Smooth muscle cell (in vitro differentiated cells): ENCODE results near the gene PATE2. TPM values are rescaled to one million over a fixed set of nuclear protein-coding genes. Genes with fewer than 3 reads are reported as not detected.

Source experiments
- DNase-seq: peaks from one replicate; lab custom pipeline; 2025; ENCODE audit not compliant: unreplicated experiment; lab: John Stamatoyannopoulos, UW
- H2AFZ ChIP-seq: fragments of 200-600 bp; sonication (generic); 2 replicates; pipeline ENCODE4 v1.6.0; 2016; ENCODE audit warnings: antibody characterized with exemption, low read depth, mild to moderate bottlenecking
- H3F3A ChIP-seq: fragments of 200-600 bp; sonication (generic); 2 replicates; pipeline ENCODE4 v1.6.0; 2017; ENCODE audit warnings: antibody characterized with exemption, low read depth
- H3K27ac ChIP-seq: fragments of 200-600 bp; sonication (generic); 2 replicates; pipeline ENCODE4 v1.5.1; 2016; ENCODE audit warnings: low read depth, mild to moderate bottlenecking
- H3K27me3 ChIP-seq: fragments of 200-600 bp; sonication (generic); 2 replicates; pipeline ENCODE4 v1.6.1; 2016; ENCODE audit warnings: low read depth, mild to moderate bottlenecking
- H3K36me3 ChIP-seq: fragments of 200-600 bp; sonication (generic); 2 replicates; pipeline ENCODE4 v1.5.1; 2016; ENCODE audit warnings: low read depth
- H3K4me1 ChIP-seq: fragments of 200-600 bp; sonication (generic); 2 replicates; pipeline ENCODE4 v1.5.1; 2016; ENCODE audit warnings: low read depth
- H3K4me2 ChIP-seq: fragments of 200-600 bp; sonication (generic); 2 replicates; pipeline ENCODE4 v1.6.0; 2016; ENCODE audit warnings: mild to moderate bottlenecking
- H3K4me3 ChIP-seq: fragments of 200-600 bp; sonication (generic); 2 replicates; pipeline ENCODE4 v1.5.1; 2016; ENCODE audit warnings: mild to moderate bottlenecking
- H3K79me2 ChIP-seq: fragments of 200-600 bp; sonication (generic); 2 replicates; pipeline ENCODE4 v1.6.0; 2016; ENCODE audit warnings: low read depth, mild to moderate bottlenecking
- H3K9ac ChIP-seq: fragments of 200-600 bp; sonication (generic); 2 replicates; pipeline ENCODE4 v1.6.0; 2016; ENCODE audit warnings: low read depth
- H3K9me3 ChIP-seq: fragments of 200-600 bp; sonication (generic); replicated peaks from 2 replicates; pipeline ENCODE4 v1.5.1; 2016; ENCODE audit warnings: low read depth
- H4K20me1 ChIP-seq: fragments of 200-600 bp; sonication (generic); 2 replicates; pipeline ENCODE4 v1.6.0; 2016; ENCODE audit warnings: low read depth
- CTCF ChIP-seq: fragments of 200-600 bp; sonication (generic); IDR thresholded peaks from 2 replicates; pipeline ENCODE4 v1.5.1; 2017; ENCODE audit warnings: borderline replicate concordance, mild to moderate bottlenecking, antibody characterized with exemption; ENCODE audit not compliant: insufficient read depth, poor library complexity, severe bottlenecking
- WGBS: methylation state at CpG from one replicate; pipeline ENCODE4 v1.1.7; 2016; ENCODE audit warnings: low lambda C conversion rate; 5-methylcytosine and 5-hydroxymethylcytosine counted together
- polyA plus RNA-seq: library from polyadenylated mRNA; unstranded; fragments of >200 nt; fragmentation: Nextera tagmentation; extraction: Ambion mirVana; gene quantifications from 2 replicates; pipeline ENCODE4 v1.2.1, GENCODE V29; 2016
- total RNA-seq: library from RNA; depleted of rRNA; stranded (reverse); fragments of >200 nt; gene quantifications from 2 replicates; pipeline ENCODE4 v1.2.3, GENCODE V29; 2014

Gene PATE2
- total and polyA plus RNA-seq, 2 experiments from 2014 or later, result 0.37 TPM; not detected in 1

GRCh38 chr11:125797641-125798040 lies 19.0 kb upstream of the PATE2 start:
- Histone ChIP-seq H3K4me1 (no peaks in the 10 kb centered on the region), H3K27me3 (no peaks in the 10 kb centered on the region), H3K4me2 (no peak overlapping the region), H3K79me2 (no peaks in the 10 kb centered on the region), H4K20me1 (no peaks in the 10 kb centered on the region), H3K9ac (no peak overlapping the region), H3K9me3 (peaks cover 6% of the 10 kb centered on the region), H2AFZ (no peak overlapping the region), H3F3A (no peaks in the 10 kb centered on the region), H3K27ac (no peak overlapping the region), H3K4me3 (no peak overlapping the region), H3K36me3 (no peaks in the 10 kb centered on the region)
- no peak for DNase-seq
- no peak for TF ChIP-seq CTCF
- 41% methylated on average over 4 of the region's 4 CpGs for WGBS

DNA sequence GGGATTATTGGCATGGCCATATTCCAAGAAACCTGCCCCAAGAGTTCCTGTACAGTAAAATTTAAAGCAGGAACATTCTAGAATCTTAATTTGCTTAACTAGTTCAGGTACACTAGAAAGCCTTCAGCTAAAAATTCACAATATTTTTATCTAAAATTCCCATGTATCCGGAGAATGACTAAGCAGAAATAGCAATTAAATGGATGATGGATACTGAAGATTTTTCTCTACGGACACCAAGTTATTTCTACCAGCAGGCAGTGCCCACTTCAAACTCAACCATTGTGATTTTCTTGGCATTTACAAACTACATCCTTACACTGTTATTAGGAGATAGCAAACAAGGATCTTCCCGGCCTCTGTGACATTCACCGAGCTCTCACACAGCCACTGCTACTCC lies 12.2 kb upstream of the PATE2 start:
- H3K9me3 ChIP-seq, result no peaks in the 10 kb centered on the region
- H3K4me3 ChIP-seq, result no peak overlapping the region
- H3K36me3 ChIP-seq, result no peaks in the 10 kb centered on the region
- H3K27me3 ChIP-seq, result no peaks in the 10 kb centered on the region
- H2AFZ ChIP-seq, result no peak overlapping the region
- H3F3A ChIP-seq, result no peaks in the 10 kb centered on the region
- no peak for TF ChIP-seq CTCF
- H3K4me1 ChIP-seq, result no peaks in the 10 kb centered on the region
- no peak for DNase-seq
- no peaks in the 10 kb centered on the region for H4K20me1 ChIP-seq
- no peaks in the 10 kb centered on the region for H3K79me2 ChIP-seq
- H3K4me2 ChIP-seq, result no peak overlapping the region
- WGBS, result 93% methylated on average over 4 of the region's 4 CpGs
- no peak overlapping the region for H3K27ac ChIP-seq
- H3K9ac ChIP-seq, result no peak overlapping the region

- no peaks in the 10 kb centered on the region for H3K36me3 ChIP-seq
- H3K4me1 ChIP-seq, result no peaks in the 10 kb centered on the region
- TF ChIP-seq CTCF, result no peak
- H3K9ac ChIP-seq, result no peak within 1 kb of the TSS
- H2AFZ ChIP-seq, result no peak within 1 kb of the TSS
- H3K27ac ChIP-seq, result no peak within 1 kb of the TSS
- H3K27me3 ChIP-seq, result no peaks in the 10 kb centered on the region
- H3K4me2 ChIP-seq, result no peak within 1 kb of the TSS
- H3K79me2 ChIP-seq, result no peaks in the 10 kb centered on the region
- H3K4me3 ChIP-seq, result no peak within 1 kb of the TSS
- no peak for DNase-seq
- no peaks in the 10 kb centered on the region for H3K9me3 ChIP-seq
- H4K20me1 ChIP-seq, result no peaks in the 10 kb centered on the region
- 89% methylated on average over 2 of the region's 2 CpGs for WGBS
- no peaks in the 10 kb centered on the region for H3F3A ChIP-seq
Measured at GRCh38 chr11:125787827-125788226, 9.2 kb upstream of the PATE2 start, which contains the start of gene PATE3. Gene PATE3 (plus strand): TSS chr11:125788127. CDS start chr11:125788152, 25 bp downstream.

- Histone ChIP-seq H3K4me3 (no peak overlapping the region), H4K20me1 (no peaks in the 10 kb centered on the region), H3F3A (no peaks in the 10 kb centered on the region), H3K9ac (no peak overlapping the region), H3K36me3 (no peaks in the 10 kb centered on the region), H3K27ac (no peak overlapping the region), H3K4me1 (no peaks in the 10 kb centered on the region), H2AFZ (no peak overlapping the region), H3K79me2 (no peaks in the 10 kb centered on the region), H3K27me3 (no peaks in the 10 kb centered on the region), H3K9me3 (no peaks in the 10 kb centered on the region), H3K4me2 (no peak overlapping the region)
- no peak for TF ChIP-seq CTCF
- 76% methylated on average over 2 of the region's 2 CpGs for WGBS
- DNase-seq, result no peak
Measured at GRCh38 chr11:125784678-125785077, 6.0 kb upstream of the PATE2 start.
